Measurements from ENCODE around the gene TIMP2. TPM values are rescaled to one million over a fixed set of nuclear protein-coding genes. Genes with fewer than 3 reads are reported as not detected.

The TIMP2 gene
- total RNA-seq, 1 experiment from 2014 or later = 64.8 TPM

DNA sequence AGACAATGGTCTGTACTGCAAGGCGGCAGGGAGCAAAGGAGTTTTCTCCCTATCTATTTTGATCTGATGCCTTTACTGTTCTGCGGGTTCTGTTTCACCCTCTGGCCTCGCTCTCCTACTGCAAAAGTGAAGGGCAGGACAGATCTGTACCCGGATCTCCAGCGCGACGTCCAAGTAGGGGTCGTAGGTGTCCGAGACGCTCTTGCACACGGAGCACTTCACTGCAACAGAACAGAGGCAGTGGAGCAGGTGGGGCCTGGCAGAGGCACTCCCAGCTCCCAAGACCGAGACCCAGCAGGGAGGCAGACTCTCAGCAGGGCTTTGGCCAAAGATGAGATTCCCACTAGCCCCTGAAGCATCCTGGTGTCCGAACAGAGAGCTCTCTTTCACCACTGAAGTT, 104.3 kb downstream of the TIMP2 start:
- ChIA-PET RAD21 (ENCODE audit: low non-redundant PET in 1 of 2, low total read pairs in 2 of 2, uncharacterized antibody in 2 of 2, unreplicated experiment in 2 of 2) (no interaction called here), CTCF (no interaction called here), POLR2A (no interaction called here)
- no peak for TF ChIP-seq FOSL1 (IDR thresholded peaks at IDR 0.05; ENCODE audit: low read depth)
- no peak for TF ChIP-seq EZH2phosphoT487 (IDR thresholded peaks at IDR 0.05; ENCODE audit: borderline replicate concordance)
- no peak for TF ChIP-seq YY1 (IDR thresholded peaks at IDR 0.05; ENCODE audit: extremely low read depth, insufficient replicate concordance, low read depth, low read length)
- TF ChIP-seq, protein P1, sequence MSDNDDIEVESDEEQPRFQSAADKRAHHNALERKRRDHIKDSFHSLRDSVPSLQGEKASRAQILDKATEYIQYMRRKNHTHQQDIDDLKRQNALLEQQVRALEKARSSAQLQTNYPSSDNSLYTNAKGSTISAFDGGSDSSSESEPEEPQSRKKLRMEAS (IDR thresholded peaks at IDR 0.05) = no peak
- TF ChIP-seq, protein P2, sequence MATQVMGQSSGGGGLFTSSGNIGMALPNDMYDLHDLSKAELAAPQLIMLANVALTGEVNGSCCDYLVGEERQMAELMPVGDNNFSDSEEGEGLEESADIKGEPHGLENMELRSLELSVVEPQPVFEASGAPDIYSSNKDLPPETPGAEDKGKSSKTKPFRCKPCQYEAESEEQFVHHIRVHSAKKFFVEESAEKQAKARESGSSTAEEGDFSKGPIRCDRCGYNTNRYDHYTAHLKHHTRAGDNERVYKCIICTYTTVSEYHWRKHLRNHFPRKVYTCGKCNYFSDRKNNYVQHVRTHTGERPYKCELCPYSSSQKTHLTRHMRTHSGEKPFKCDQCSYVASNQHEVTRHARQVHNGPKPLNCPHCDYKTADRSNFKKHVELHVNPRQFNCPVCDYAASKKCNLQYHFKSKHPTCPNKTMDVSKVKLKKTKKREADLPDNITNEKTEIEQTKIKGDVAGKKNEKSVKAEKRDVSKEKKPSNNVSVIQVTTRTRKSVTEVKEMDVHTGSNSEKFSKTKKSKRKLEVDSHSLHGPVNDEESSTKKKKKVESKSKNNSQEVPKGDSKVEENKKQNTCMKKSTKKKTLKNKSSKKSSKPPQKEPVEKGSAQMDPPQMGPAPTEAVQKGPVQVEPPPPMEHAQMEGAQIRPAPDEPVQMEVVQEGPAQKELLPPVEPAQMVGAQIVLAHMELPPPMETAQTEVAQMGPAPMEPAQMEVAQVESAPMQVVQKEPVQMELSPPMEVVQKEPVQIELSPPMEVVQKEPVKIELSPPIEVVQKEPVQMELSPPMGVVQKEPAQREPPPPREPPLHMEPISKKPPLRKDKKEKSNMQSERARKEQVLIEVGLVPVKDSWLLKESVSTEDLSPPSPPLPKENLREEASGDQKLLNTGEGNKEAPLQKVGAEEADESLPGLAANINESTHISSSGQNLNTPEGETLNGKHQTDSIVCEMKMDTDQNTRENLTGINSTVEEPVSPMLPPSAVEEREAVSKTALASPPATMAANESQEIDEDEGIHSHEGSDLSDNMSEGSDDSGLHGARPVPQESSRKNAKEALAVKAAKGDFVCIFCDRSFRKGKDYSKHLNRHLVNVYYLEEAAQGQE (IDR thresholded peaks at IDR 0.05; ENCODE audit: low read depth) = no peak
- TF ChIP-seq, protein P3, sequence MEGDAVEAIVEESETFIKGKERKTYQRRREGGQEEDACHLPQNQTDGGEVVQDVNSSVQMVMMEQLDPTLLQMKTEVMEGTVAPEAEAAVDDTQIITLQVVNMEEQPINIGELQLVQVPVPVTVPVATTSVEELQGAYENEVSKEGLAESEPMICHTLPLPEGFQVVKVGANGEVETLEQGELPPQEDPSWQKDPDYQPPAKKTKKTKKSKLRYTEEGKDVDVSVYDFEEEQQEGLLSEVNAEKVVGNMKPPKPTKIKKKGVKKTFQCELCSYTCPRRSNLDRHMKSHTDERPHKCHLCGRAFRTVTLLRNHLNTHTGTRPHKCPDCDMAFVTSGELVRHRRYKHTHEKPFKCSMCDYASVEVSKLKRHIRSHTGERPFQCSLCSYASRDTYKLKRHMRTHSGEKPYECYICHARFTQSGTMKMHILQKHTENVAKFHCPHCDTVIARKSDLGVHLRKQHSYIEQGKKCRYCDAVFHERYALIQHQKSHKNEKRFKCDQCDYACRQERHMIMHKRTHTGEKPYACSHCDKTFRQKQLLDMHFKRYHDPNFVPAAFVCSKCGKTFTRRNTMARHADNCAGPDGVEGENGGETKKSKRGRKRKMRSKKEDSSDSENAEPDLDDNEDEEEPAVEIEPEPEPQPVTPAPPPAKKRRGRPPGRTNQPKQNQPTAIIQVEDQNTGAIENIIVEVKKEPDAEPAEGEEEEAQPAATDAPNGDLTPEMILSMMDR (IDR thresholded peaks at IDR 0.05 in 2 of 3, conservative IDR thresholded peaks at IDR 0.05 in 1 of 3; ENCODE audit: borderline replicate concordance in 1 of 3, insufficient read depth in 1 of 3, low read depth in 2 of 3, low read length in 2 of 3) = no peak
- no peak for TF ChIP-seq POLR2A (IDR thresholded peaks at IDR 0.05; ENCODE audit: borderline replicate concordance, extremely low read depth, insufficient read depth, insufficient read length)
- no peak for TF ChIP-seq POLR2AphosphoS5 (IDR thresholded peaks at IDR 0.05; ENCODE audit: low read depth, low read length)
- no peak for TF ChIP-seq RAD21 (IDR thresholded peaks at IDR 0.05; ENCODE audit: low read depth)
- TF ChIP-seq, protein P4, sequence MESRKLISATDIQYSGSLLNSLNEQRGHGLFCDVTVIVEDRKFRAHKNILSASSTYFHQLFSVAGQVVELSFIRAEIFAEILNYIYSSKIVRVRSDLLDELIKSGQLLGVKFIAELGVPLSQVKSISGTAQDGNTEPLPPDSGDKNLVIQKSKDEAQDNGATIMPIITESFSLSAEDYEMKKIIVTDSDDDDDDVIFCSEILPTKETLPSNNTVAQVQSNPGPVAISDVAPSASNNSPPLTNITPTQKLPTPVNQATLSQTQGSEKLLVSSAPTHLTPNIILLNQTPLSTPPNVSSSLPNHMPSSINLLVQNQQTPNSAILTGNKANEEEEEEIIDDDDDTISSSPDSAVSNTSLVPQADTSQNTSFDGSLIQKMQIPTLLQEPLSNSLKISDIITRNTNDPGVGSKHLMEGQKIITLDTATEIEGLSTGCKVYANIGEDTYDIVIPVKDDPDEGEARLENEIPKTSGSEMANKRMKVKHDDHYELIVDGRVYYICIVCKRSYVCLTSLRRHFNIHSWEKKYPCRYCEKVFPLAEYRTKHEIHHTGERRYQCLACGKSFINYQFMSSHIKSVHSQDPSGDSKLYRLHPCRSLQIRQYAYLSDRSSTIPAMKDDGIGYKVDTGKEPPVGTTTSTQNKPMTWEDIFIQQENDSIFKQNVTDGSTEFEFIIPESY (IDR thresholded peaks at IDR 0.05; ENCODE audit: extremely low read depth, insufficient replicate concordance, low read length) = no peak
- Histone ChIP-seq H4K20me1 (ENCODE audit: insufficient read depth) (peaks cover 12% of the 10 kb centered on the region; the same call in 1 of the 2 replicates), H3K27me3 (ENCODE audit: insufficient read depth, low read length) (no peaks in the 10 kb centered on the region), H2AFZ (ENCODE audit: low read depth, low read length, poor library complexity, severe bottlenecking) (no peak overlapping the region), H3K9me2 (ENCODE audit: insufficient read depth) (no peaks in the 10 kb centered on the region), H3K79me2 (ENCODE audit: insufficient read depth, low read length) (peaks cover 60% of the 10 kb centered on the region), H3K4me1 (ENCODE audit: control insufficient read depth in 1 of 2, insufficient read depth in 2 of 2, low read length in 2 of 2) (no peaks in the 10 kb centered on the region), H3K36me3 (ENCODE audit: control insufficient read depth in 1 of 2, insufficient read depth in 2 of 2, low read length in 2 of 2) (peaks cover 76 to 93% of the 10 kb centered on the region in 2 experiments), H3K27ac (ENCODE audit: low read depth, low read length) (no peak overlapping the region), H3K4me2 (ENCODE audit: low read length) (no peak overlapping the region), H3K4me3 (replicated peaks in 1 of 2; ENCODE audit: low read depth in 1 of 2, low read length in 2 of 2) (no peak overlapping the region), H3K9me3 (ENCODE audit: control insufficient read depth in 1 of 2, insufficient read depth in 1 of 2, low read depth in 1 of 2, low read length in 2 of 2) (no peaks in the 10 kb centered on the region), H3K9ac (ENCODE audit: low read length) (no peak overlapping the region)
- no peak for ATAC-seq
- no TSS peak for BruUV-seq (replicated peaks)
- intact Hi-C loops (cut with micrococcal nuclease) = no loop called here
- no peak for DNase-seq (ENCODE audit: low read depth, low spot score)

Data from HCT116 (cell line).